GM19455 (cell line): ENCODE measurements around the gene PTPN1.
"Not testable (repeated sequence)": the region's sequence is repeated elsewhere in the genome, so short reads cannot be mapped to it uniquely, and the experiment has no call there.

Source experiments
- ATAC-seq: cut with Tn5 transposase; IDR thresholded peaks from one replicate; pipeline ENCODE4 v1.9.1; 2021; ENCODE audit not compliant: unreplicated experiment

PTPN1 gene

GRCh38 chr20:50509923-50510705 is at the start of gene PTPN1:
TSS of gene PTPN1 (plus strand) at chr20:50510383. CDS start at chr20:50510528, 145 bp downstream.
- ATAC-seq: peak; percentile 89

GRCh38 chr20:50460608-50461267 is 49.4 kb upstream of the PTPN1 start:
- ATAC-seq: no peak

GRCh38 chr20:50462093-50462690 is 48.0 kb upstream of the PTPN1 start:
- no peak for ATAC-seq

GRCh38 chr20:50464026-50464724 is 46.0 kb upstream of the PTPN1 start:
- ATAC-seq: no peak

GRCh38 chr20:50464725-50465650 is 45.2 kb upstream of the PTPN1 start:
- ATAC-seq: no peak

GRCh38 chr20:50467174-50467573 is 43.0 kb upstream of the PTPN1 start:
- no peak for ATAC-seq

GRCh38 chr20:50467718-50468356 is 42.3 kb upstream of the PTPN1 start:
- no peak for ATAC-seq

GRCh38 chr20:50468378-50468798 is 41.8 kb upstream of the PTPN1 start:
- no peak for ATAC-seq

GRCh38 chr20:50469176-50469723 is 40.9 kb upstream of the PTPN1 start:
- no peak for ATAC-seq

- ATAC-seq: no peak
Measured at GRCh38 chr20:50469796-50470195, 40.4 kb upstream of the PTPN1 start.

- ATAC-seq: no peak
Measured at GRCh38 chr20:50470264-50470858, 39.8 kb upstream of the PTPN1 start.

GRCh38 chr20:50471231-50471630 is 39.0 kb upstream of the PTPN1 start:
- ATAC-seq: no peak

- no peak for ATAC-seq
Measured at GRCh38 chr20:50472693-50473664, 37.2 kb upstream of the PTPN1 start.

- ATAC-seq: not testable (repeated sequence)
Measured at GRCh38 chr20:50474356-50474755, 35.8 kb upstream of the PTPN1 start.

- no peak for ATAC-seq
Measured at GRCh38 chr20:50475681-50476292, 34.4 kb upstream of the PTPN1 start.

- ATAC-seq: no peak
Measured at GRCh38 chr20:50477239-50477872, 32.8 kb upstream of the PTPN1 start.
